ENCODE data around the gene SMYD3. TPM values are rescaled to one million over a fixed set of nuclear protein-coding genes. Genes with fewer than 3 reads are reported as not detected.

Gene SMYD3
- total RNA-seq, 2 donors from 2014 or later = 8.8 to 19.0 TPM

DNA sequence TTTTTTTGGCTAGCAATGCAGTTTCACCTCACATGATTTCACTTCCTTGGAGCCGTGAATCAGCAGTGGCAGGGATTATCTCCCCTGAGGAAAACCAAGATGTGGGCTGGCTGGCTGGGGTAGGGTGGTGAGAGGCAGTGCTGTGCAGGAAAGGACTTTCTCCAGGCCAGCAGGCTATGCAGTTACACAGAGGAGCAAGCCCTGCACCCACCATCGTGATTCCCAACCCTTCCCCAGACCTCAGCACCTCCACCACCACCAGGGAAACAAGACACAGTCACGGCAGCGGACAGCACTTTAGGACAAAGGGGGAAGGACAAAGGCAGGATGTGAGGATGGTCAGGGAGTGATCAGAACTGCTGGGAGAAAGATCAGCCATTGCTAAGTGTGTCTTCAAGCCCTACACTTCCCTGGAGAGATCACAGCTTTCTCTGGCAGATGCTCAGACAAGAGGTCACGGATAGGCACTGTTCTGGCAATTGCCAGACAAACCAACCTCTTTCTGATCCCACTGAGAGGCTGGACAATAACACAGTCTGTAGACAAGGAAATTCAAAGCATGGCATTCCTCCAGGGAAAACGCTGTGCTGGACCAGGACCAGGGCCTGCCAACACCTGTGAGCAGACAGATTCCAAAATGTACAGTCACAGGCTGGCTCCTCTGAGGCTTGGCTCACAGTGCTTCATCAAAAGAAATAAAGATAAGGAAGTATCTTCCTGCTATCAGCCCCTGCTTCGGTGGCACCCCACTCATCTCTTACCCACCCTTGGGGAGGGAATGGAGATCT lies 509.4 kb downstream of the SMYD3 start:
- H3K9me3 ChIP-seq = no peaks in the 10 kb centered on the region
- DNase-seq (ENCODE audit: low spot score) (no peak), ATAC-seq (ENCODE audit: insufficient number of reproducible peaks, low FRiP score, low read depth) (no peak)
- H3K4me1 ChIP-seq (ENCODE audit: control insufficient read depth in 1 of 2, low read depth in 2 of 2) = no peaks in the 10 kb centered on the region
- no peak overlapping the region for H3K4me3 ChIP-seq
- TF ChIP-seq, protein P1, sequence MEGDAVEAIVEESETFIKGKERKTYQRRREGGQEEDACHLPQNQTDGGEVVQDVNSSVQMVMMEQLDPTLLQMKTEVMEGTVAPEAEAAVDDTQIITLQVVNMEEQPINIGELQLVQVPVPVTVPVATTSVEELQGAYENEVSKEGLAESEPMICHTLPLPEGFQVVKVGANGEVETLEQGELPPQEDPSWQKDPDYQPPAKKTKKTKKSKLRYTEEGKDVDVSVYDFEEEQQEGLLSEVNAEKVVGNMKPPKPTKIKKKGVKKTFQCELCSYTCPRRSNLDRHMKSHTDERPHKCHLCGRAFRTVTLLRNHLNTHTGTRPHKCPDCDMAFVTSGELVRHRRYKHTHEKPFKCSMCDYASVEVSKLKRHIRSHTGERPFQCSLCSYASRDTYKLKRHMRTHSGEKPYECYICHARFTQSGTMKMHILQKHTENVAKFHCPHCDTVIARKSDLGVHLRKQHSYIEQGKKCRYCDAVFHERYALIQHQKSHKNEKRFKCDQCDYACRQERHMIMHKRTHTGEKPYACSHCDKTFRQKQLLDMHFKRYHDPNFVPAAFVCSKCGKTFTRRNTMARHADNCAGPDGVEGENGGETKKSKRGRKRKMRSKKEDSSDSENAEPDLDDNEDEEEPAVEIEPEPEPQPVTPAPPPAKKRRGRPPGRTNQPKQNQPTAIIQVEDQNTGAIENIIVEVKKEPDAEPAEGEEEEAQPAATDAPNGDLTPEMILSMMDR (IDR thresholded peaks at IDR 0.05) = no peak
- H3K36me3 ChIP-seq = no peaks in the 10 kb centered on the region
- no peak overlapping the region for H3K27ac ChIP-seq
- no peaks in the 10 kb centered on the region for H3K27me3 ChIP-seq (replicated peaks; ENCODE audit: insufficient read depth)

DNA sequence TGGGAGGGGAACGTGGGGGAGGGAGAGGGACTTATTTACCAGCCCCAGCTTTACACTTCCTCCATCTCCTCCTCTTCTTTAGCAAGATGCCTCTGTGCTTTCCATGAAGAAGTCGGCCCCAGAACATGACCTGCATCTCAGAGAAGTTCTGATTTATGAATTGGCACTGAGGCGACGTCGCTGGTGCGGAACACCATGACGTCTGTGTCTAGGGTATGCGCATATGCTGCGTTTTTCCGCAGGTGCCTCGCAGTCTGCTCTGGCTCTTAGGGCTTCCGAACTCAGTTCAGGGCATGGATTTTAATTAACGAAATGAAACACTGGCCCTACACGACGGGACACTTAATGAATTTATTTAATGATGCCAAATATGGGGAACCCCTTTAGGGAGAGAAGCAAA lies 510.3 kb downstream of the SMYD3 start:
- Histone ChIP-seq H3K9me3 (no peaks in the 10 kb centered on the region), H3K36me3 (no peaks in the 10 kb centered on the region), H3K4me1 (ENCODE audit: control insufficient read depth in 1 of 2, low read depth in 2 of 2) (no peaks in the 10 kb centered on the region), H3K27me3 (replicated peaks; ENCODE audit: insufficient read depth) (no peaks in the 10 kb centered on the region), H3K4me3 (no peak overlapping the region), H3K27ac (no peak overlapping the region)
- TF ChIP-seq, protein P1 (IDR thresholded peaks at IDR 0.05) = no peak
- no peak for DNase-seq (ENCODE audit: low spot score)
- ATAC-seq (ENCODE audit: insufficient number of reproducible peaks, low FRiP score, low read depth) = no peak

DNA sequence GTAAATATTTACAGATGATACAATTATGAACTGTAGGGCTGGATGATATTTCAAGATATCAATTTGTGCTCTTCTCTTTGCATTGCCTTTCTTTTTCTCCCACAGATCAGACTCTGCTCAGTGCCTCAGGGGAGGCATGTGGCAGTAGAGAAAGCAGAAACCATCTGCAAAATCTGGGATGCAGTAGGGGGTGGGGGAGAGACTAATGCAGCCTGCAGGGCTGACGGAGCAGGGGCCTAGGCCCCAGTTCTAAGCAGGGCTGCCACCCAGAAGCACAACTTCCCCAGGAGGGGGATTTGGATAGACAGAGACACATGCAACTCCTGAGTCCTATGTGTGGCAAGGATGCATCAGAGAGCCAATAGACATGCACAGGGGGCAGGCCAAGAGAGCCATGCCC lies 511.6 kb downstream of the SMYD3 start:
- ATAC-seq (ENCODE audit: insufficient number of reproducible peaks, low FRiP score, low read depth) (no peak), DNase-seq (ENCODE audit: low spot score) (no peak)
- H3K4me1 ChIP-seq (ENCODE audit: control insufficient read depth in 1 of 2, low read depth in 2 of 2) = no peaks in the 10 kb centered on the region
- H3K27ac ChIP-seq = no peak overlapping the region
- H3K4me3 ChIP-seq = no peak overlapping the region
- H3K27me3 ChIP-seq (replicated peaks; ENCODE audit: insufficient read depth) = no peaks in the 10 kb centered on the region
- no peaks in the 10 kb centered on the region for H3K36me3 ChIP-seq
- TF ChIP-seq, protein P1 (IDR thresholded peaks at IDR 0.05) = no peak
- no peaks in the 10 kb centered on the region for H3K9me3 ChIP-seq

DNA sequence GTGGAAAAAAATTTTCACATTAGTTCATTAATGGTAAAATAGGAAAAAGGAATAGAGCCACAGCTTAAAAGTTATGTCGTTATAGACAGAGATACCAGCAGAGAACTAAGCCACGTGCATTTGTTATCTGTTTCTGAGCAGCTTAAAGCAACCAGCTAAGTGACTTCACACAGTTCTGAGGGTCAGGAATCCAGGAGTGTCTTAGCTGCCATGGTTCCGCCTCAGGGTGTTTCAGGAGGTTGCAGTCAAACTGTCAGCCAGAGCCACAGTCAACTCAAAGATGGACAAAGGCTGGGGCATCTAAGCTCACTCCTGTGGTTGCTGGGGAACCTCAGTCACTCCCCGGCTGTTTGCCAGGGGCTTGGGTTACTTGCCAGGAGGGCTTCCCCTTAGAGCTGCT lies 515.8 kb downstream of the SMYD3 start:
- H3K4me3 ChIP-seq = no peak overlapping the region
- DNase-seq (ENCODE audit: low spot score) (no peak), ATAC-seq (ENCODE audit: insufficient number of reproducible peaks, low FRiP score, low read depth) (no peak)
- H3K27ac ChIP-seq = no peak overlapping the region
- TF ChIP-seq, protein P1 (IDR thresholded peaks at IDR 0.05) = no peak
- no peaks in the 10 kb centered on the region for H3K36me3 ChIP-seq
- H3K4me1 ChIP-seq (ENCODE audit: control insufficient read depth in 1 of 2, low read depth in 2 of 2) = no peaks in the 10 kb centered on the region
- H3K9me3 ChIP-seq = no peaks in the 10 kb centered on the region
- no peaks in the 10 kb centered on the region for H3K27me3 ChIP-seq (replicated peaks; ENCODE audit: insufficient read depth)

DNA sequence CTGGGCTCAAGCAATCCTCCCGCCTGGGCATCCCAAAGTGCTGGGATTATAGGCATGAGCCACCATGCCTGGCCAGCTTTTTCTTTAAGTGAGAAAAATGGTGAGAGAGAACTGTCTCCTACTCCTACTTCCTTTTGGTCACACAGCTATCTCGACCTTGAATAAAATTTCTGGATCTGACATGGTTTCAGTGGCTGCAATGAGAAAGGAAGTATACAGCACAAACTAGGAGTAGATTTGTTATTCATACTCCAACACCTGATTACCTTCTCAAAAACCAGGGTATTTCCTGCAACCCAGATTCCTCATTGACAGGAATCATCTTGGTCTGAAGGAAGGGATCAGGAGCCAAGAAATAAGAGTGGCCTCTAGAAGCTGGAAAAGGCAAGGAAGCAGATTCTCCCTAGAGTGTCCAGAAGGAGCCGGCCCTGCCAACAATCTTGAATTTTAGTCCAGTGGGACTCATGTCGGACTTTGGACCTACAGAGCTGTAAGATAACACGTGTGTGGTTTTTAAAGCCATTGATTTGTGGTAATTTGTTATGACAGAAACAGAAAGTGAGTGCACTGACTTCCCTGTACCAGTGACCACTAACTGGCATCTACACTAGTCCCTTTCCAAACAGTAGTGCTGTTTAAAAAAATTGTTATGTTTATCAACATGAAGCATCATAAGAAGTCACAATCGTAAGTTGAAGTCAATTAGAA lies 516.6 kb downstream of the SMYD3 start:
- Histone ChIP-seq H3K27me3 (replicated peaks; ENCODE audit: insufficient read depth) (no peaks in the 10 kb centered on the region), H3K36me3 (no peaks in the 10 kb centered on the region), H3K4me3 (no peak overlapping the region), H3K27ac (no peak overlapping the region), H3K9me3 (no peaks in the 10 kb centered on the region), H3K4me1 (ENCODE audit: control insufficient read depth in 1 of 2, low read depth in 2 of 2) (no peaks in the 10 kb centered on the region)
- TF ChIP-seq, protein P1 (IDR thresholded peaks at IDR 0.05) = no peak
- ATAC-seq (ENCODE audit: insufficient number of reproducible peaks, low FRiP score, low read depth) = no peak
- no peak for DNase-seq (ENCODE audit: low spot score)
